ENCODE results near the gene SAMD4B.

The SAMD4B gene

DNA sequence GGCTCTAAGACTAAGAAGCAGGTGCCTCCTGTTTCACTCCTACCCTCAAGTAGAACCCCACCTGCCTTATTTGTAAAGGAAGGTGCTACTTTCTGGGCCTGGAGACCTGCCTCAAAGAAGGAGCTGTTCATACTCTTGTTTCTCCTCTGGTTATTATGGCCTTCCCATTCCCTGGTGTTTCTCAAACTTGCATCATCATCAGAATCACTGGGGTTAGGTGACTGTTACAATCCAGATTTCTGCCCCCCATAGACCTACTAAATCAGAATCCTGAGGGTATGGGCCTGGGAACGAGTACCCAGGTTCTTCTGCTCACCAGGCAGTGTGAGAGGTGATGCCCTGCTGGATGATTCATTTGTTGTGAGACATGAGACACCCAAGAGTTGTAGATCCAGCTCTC is 18.4 kb downstream of the SAMD4B start:
- H3K4me3 ChIP-seq, result no peak overlapping the region
- H3K36me3 ChIP-seq (ENCODE audit: insufficient read depth, low read length), result peaks cover 69% of the 10 kb centered on the region
- TF ChIP-seq EZH2 (IDR thresholded peaks at IDR 0.05) (no peak), POLR2AphosphoS5 (IDR thresholded peaks at IDR 0.05; ENCODE audit: borderline replicate concordance, low read depth, low read length) (no peak), FOXP2 (optimal IDR thresholded peaks at IDR 0.05; ENCODE audit: control extremely low read depth, extremely low read length, insufficient read depth) (no peak)

DNA sequence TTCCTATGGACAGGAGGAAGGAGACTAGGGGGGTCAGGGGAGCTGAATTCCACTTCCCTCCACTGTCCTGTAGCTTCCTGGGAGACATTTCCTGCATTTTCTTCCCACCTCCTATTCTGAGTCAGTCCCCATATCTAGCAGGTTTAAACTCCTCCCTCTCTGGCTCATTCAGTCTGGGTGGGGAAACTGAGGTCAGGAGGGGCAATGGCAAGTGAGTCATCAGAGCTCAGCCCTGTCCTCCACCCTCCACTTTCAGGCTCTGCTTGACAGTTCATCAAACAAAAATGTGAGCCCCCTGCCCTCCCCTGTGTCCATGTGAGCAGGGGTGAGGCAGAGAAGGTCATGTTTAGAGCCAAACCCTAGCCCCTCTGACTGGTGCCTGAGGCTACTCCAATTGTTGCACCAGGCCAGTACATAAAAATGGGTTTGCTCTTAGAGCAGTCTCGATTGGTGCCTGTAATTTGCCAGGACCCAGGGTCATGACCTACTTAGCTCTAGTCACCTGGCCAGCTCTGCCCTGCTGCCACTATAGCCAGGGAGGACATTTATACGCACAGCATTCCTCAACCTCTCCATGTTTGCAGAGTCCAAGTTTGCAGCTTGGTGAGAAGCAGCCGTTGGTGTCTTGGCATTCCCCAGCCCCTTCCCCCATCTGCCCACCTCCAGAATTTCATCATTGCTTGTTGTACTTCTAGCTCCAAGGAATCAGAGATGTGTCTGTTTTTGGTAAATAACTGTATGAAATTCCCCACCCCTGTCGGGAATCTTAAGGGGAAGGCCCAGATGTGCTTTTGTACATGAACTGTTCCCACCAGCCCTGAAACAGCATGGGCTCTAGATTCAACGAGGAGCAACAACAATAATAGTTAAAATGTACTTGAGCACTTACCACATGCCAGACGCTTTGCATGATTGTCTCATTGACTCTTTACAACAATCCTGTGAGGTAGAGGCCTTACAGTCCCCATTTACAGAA is 20.7 kb downstream of the SAMD4B start:
- Histone ChIP-seq H3K36me3 (ENCODE audit: insufficient read depth, low read length) (peaks cover 53% of the 10 kb centered on the region), H3K9ac (ENCODE audit: insufficient read length) (no peak overlapping the region)
- no peak for DNase-seq (ENCODE audit: low read depth, low spot score)

More for the DNA sequence above, 18.4 kb downstream of the SAMD4B start:
- DNase-seq (ENCODE audit: low read depth, low spot score), result no peak
- H3K9me3 ChIP-seq (ENCODE audit: low read depth, low read length), result no peaks in the 10 kb centered on the region
- H3K9ac ChIP-seq (ENCODE audit: insufficient read length), result no peak overlapping the region
- 0 out of 2 replicates have a peak overlapping the region, but pooled peaks have one; percentile 46 for H3K27ac ChIP-seq

DNA sequence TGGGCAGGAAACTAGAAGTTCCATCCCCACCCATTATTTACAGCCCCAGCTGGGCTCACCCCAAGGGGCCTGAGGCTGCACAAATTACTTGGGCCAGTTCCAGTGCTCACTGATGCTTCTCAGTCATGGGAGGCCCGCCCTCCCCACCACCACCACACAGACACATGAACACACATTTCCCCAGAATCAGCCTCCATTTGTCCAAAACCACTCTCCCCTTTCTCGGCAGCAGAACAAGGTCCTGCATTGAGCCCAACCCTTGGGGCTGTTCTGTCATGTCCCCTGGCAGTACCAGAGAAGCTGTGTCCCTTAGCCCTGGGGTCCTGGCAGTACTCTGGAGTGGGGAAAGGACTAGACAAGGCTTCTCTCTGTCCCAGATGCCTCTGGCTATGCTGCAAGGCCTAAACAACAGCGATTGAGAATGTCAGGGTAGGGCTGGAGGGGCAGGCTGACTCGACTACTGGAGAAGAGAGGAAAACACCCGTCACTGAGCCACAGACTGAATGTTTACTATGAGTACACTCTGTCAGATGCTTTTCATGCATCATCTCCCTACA is 21.8 kb downstream of the SAMD4B start:
- no peak for DNase-seq (ENCODE audit: low read depth, low spot score)
- no peak for TF ChIP-seq FOXP2 (optimal IDR thresholded peaks at IDR 0.05; ENCODE audit: control extremely low read depth, extremely low read length, insufficient read depth)
- no peak for TF ChIP-seq POLR2AphosphoS5 (IDR thresholded peaks at IDR 0.05; ENCODE audit: borderline replicate concordance, low read depth, low read length)
- TF ChIP-seq EZH2 (IDR thresholded peaks at IDR 0.05), result no peak

More for the DNA sequence above, 20.7 kb downstream of the SAMD4B start:
- peak overlapping the region; percentile 39; the same call in 1 of the 2 replicates for H3K4me3 ChIP-seq
- H3K27ac ChIP-seq, result peak overlapping the region; percentile 84
- H3K9me3 ChIP-seq (ENCODE audit: low read depth, low read length), result no peaks in the 10 kb centered on the region
- TF ChIP-seq EZH2 (IDR thresholded peaks at IDR 0.05) (no peak), POLR2AphosphoS5 (IDR thresholded peaks at IDR 0.05; ENCODE audit: borderline replicate concordance, low read depth, low read length) (no peak), FOXP2 (optimal IDR thresholded peaks at IDR 0.05; ENCODE audit: control extremely low read depth, extremely low read length, insufficient read depth) (no peak)

DNA sequence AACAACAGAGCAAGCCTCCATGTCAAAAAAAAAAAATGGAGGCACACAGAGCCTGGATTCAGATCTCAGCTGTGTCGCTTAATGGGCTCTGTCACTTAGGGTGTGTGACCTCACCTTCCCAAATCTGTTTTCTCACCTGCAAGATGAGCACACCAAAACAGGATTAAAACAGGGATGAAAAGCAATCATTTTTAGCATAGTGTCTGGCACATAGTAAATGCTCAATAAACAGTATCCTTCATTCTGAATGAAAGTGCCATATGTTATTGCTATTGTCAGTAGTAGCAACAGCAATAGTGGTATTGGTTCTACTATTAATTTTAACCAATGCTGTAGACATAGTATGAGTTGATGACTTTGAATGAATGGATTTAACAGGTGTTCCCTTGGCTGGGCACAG is 23.3 kb downstream of the SAMD4B start:
- Histone ChIP-seq H3K27ac (no peak overlapping the region), H3K4me3 (no peak overlapping the region), H3K9me3 (ENCODE audit: low read depth, low read length) (no peaks in the 10 kb centered on the region), H3K36me3 (ENCODE audit: insufficient read depth, low read length) (peaks cover 46% of the 10 kb centered on the region), H3K9ac (ENCODE audit: insufficient read length) (no peak overlapping the region)
- TF ChIP-seq FOXP2 (optimal IDR thresholded peaks at IDR 0.05; ENCODE audit: control extremely low read depth, extremely low read length, insufficient read depth) (no peak), EZH2 (IDR thresholded peaks at IDR 0.05) (no peak), POLR2AphosphoS5 (IDR thresholded peaks at IDR 0.05; ENCODE audit: borderline replicate concordance, low read depth, low read length) (no peak)
- DNase-seq (ENCODE audit: low read depth, low spot score), result no peak

More for the DNA sequence above, 21.8 kb downstream of the SAMD4B start:
- Histone ChIP-seq H3K9ac (ENCODE audit: insufficient read length) (no peak overlapping the region), H3K36me3 (ENCODE audit: insufficient read depth, low read length) (peaks cover 43% of the 10 kb centered on the region), H3K4me3 (no peak overlapping the region), H3K27ac (peak overlapping the region; percentile 84), H3K9me3 (ENCODE audit: low read depth, low read length) (no peaks in the 10 kb centered on the region)

DNA sequence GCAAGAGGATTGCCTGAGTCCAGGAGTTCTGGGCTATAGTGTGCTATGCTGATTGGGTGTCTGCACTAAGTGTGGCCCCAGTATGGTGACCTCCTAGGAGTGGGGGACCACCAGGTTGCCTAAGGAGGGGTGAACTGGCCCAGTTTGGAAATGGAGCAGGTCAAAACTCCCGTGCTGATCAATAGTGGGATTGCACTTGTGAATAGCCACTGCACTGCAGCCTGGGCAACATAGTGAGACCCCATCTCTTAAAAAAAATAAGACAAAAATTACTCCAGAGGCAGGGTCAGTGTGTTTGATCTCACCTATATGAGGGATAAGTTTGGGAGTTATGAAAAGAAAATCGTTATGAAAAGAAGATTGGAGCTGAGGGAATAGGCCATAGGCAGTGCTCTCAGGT is 27.0 kb downstream of the SAMD4B start:
- Histone ChIP-seq H3K4me3 (no peak overlapping the region), H3K36me3 (ENCODE audit: insufficient read depth, low read length) (peaks cover 51% of the 10 kb centered on the region), H3K9me3 (ENCODE audit: low read depth, low read length) (no peaks in the 10 kb centered on the region), H3K9ac (ENCODE audit: insufficient read length) (no peak overlapping the region), H3K27ac (no peak overlapping the region)
- no peak for TF ChIP-seq EZH2 (IDR thresholded peaks at IDR 0.05)
- no peak for TF ChIP-seq FOXP2 (optimal IDR thresholded peaks at IDR 0.05; ENCODE audit: control extremely low read depth, extremely low read length, insufficient read depth)
- no peak for TF ChIP-seq POLR2AphosphoS5 (IDR thresholded peaks at IDR 0.05; ENCODE audit: borderline replicate concordance, low read depth, low read length)
- DNase-seq (ENCODE audit: low read depth, low spot score), result no peak

DNA sequence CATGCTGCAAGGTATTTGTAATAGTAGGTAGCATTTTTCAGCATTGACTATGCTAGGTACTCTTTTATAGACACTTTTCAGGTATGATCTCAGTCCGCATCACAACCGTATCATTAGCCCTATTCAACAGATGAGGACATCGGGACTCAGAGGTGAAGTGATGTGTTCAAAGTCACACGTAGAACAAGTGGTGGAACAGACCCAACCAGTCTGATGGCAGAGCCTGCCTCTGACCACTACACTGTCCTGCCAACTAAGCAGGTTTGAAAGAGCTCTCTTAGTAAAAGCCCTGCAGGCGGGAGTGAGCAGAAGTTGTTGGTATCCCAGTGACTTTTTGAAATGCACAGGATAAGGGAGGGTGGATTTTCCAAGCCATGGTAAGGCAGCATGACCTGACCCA is 28.5 kb downstream of the SAMD4B start:
- no peak for DNase-seq (ENCODE audit: low read depth, low spot score)
- peaks cover 52% of the 10 kb centered on the region for H3K36me3 ChIP-seq (ENCODE audit: insufficient read depth, low read length)
- no peak overlapping the region for H3K9ac ChIP-seq (ENCODE audit: insufficient read length)
- TF ChIP-seq POLR2AphosphoS5 (IDR thresholded peaks at IDR 0.05; ENCODE audit: borderline replicate concordance, low read depth, low read length), result no peak
- no peak for TF ChIP-seq EZH2 (IDR thresholded peaks at IDR 0.05)
- TF ChIP-seq FOXP2 (optimal IDR thresholded peaks at IDR 0.05; ENCODE audit: control extremely low read depth, extremely low read length, insufficient read depth), result no peak
- H3K9me3 ChIP-seq (ENCODE audit: low read depth, low read length), result no peaks in the 10 kb centered on the region
- no peak overlapping the region for H3K27ac ChIP-seq
- H3K4me3 ChIP-seq, result no peak overlapping the region

DNA sequence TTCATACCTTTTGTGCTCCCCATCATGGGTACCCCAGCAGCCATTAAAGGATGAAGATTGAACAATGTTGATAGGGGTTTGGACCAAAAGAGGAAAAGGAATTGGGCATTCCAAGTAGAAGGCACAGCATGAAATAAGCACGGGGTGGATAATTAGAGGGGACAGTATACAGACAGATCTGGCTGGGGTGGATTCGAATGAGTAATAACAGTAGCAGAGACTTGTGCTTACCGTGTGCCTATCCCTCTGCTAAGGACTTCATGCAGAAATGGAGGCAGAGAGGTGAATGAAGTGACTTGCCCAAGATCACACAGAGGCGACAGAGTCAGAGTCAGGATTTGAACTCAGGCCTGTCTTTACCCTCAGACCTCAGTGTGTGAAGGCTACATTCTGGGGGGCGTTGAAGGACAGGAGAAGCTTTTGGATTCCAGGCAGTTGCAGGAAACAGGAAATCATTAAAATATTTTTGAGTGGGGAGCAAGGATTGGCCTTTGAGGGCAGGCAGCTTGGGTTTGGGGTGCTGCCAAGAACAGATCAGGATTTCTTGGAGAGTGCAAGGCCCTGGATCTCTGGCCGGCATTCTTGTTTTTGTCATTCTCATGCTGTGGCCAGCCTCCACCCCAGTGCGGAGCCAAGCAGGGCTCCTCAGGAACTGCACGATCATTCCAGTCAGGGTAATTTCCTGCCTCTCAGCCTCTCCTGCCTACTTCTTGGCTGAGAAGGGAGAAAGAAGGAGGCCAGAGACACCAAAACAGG is 30.0 kb downstream of the SAMD4B start:
- no peaks in the 10 kb centered on the region for H3K9me3 ChIP-seq (ENCODE audit: low read depth, low read length)
- H3K36me3 ChIP-seq (ENCODE audit: insufficient read depth, low read length), result peaks cover 60% of the 10 kb centered on the region
- no peak for TF ChIP-seq EZH2 (IDR thresholded peaks at IDR 0.05)
- TF ChIP-seq FOXP2 (optimal IDR thresholded peaks at IDR 0.05; ENCODE audit: control extremely low read depth, extremely low read length, insufficient read depth), result no peak
- no peak for TF ChIP-seq POLR2AphosphoS5 (IDR thresholded peaks at IDR 0.05; ENCODE audit: borderline replicate concordance, low read depth, low read length)
- H3K9ac ChIP-seq (ENCODE audit: insufficient read length), result no peak overlapping the region
- no peak for DNase-seq (ENCODE audit: low read depth, low spot score)
- H3K27ac ChIP-seq, result peak overlapping the region; percentile 19; the same call in 1 of the 2 replicates
- H3K4me3 ChIP-seq, result no peak overlapping the region

DNA sequence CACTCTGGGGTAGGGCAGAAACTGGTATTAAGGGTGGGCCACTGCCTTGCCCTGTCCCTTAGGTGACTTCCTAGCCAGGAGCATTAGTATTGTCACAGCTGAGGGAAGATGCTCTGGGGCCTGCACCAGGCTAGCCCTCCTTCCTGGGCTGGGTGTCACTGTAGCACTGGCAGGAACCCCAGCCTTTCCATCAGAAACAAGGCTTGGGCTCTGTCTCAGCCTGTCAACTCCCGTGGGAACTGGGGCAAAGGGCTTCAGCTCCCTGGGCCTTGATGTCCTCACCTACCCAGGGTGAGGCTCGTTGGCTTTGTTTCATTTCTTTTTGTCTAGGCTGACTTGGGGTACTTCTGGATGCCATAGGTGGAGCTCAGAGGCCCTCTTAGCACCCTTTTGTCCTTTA is 30.7 kb downstream of the SAMD4B start:
- no peak overlapping the region for H3K4me3 ChIP-seq
- TF ChIP-seq FOXP2 (optimal IDR thresholded peaks at IDR 0.05; ENCODE audit: control extremely low read depth, extremely low read length, insufficient read depth) (no peak), EZH2 (IDR thresholded peaks at IDR 0.05) (no peak), POLR2AphosphoS5 (IDR thresholded peaks at IDR 0.05; ENCODE audit: borderline replicate concordance, low read depth, low read length) (no peak)
- H3K36me3 ChIP-seq (ENCODE audit: insufficient read depth, low read length), result peaks cover 67% of the 10 kb centered on the region
- no peak overlapping the region for H3K9ac ChIP-seq (ENCODE audit: insufficient read length)
- no peaks in the 10 kb centered on the region for H3K9me3 ChIP-seq (ENCODE audit: low read depth, low read length)
- H3K27ac ChIP-seq, result peak overlapping the region; percentile 19; the same call in 1 of the 2 replicates
- no peak for DNase-seq (ENCODE audit: low read depth, low spot score)
